ENCODE data around the gene KIAA0319L.
A peak's percentile ranks its signal among the peaks of the same experiment; 100 is the strongest.
"Not testable (repeated sequence)": the region's sequence is repeated elsewhere in the genome, so short reads cannot be mapped to it uniquely, and the experiment has no call there.

The KIAA0319L gene

DNA sequence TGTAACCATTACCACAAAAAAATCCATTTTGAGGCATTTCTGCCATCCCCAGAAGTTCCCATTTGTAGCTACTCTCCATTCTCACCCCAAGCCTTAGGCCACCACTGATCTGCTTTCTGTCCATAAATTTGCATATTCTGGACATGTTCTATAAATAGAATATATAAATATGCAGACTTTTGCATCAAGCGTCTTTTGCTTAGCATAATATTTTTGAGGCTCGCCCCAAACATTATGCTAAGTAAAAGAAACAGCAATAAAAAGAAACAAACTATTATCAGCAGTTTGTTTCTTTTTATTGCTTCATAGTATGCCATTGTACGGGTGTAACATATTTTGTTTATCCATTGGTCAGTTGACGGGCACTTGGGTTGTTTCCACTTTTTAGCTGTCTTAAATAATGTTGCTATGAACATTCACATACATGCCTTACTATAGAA is 23.8 kb upstream of the KIAA0319L start:
- DNase-seq = no peak

GRCh38 chr1:35577071-35577998 is 20.1 kb upstream of the KIAA0319L start:
- DNase-seq = peak; percentile 90

GRCh38 chr1:35576766-35577070 is 19.5 kb upstream of the KIAA0319L start:
- not testable (repeated sequence) for DNase-seq

- no peak for DNase-seq
These were observed 19.0 kb upstream of the KIAA0319L start for GRCh38 chr1:35576061-35576765.

GRCh38 chr1:35575416-35575958 is 18.3 kb upstream of the KIAA0319L start:
- DNase-seq = no peak

DNA sequence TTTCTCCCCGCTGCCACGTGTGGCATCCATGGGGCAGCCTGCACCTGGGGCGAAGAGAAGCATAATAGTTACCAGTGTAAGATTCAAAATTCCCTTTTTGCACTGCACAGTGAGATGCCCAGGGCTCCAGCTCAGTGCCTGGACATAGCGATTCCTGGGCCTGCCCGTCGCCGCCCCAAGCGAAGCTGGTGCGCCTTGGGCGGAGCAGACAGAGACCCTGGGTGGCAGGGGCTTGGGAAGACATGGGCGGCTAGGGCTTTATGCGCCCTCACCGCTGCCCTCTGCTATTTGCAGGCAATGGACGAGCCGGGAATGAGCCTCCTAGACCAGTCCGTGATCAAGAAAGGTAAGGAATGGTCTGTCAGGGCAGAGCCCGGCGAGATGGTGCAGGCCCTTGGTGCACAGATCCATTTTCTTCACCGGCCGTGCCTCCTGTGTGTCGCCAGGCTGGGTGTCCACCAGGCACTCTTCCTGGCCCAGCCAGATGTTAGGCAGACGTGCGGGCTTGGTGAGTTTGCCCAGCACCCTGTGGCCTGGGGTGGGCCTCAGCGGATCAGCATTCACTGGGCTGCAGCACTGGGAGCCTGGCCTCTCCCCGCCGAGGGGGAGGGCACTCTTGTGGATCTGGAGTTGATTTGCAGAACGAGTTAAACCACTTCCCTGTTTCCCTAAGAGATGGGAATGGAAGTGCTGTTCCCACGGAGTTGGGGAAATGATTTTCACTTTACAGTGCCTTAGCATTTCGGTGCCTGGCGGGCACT is 17.6 kb upstream of the KIAA0319L start:
- DNase-seq = no peak

GRCh38 chr1:35574125-35574654 is 17.0 kb upstream of the KIAA0319L start:
- no peak for DNase-seq

DNA sequence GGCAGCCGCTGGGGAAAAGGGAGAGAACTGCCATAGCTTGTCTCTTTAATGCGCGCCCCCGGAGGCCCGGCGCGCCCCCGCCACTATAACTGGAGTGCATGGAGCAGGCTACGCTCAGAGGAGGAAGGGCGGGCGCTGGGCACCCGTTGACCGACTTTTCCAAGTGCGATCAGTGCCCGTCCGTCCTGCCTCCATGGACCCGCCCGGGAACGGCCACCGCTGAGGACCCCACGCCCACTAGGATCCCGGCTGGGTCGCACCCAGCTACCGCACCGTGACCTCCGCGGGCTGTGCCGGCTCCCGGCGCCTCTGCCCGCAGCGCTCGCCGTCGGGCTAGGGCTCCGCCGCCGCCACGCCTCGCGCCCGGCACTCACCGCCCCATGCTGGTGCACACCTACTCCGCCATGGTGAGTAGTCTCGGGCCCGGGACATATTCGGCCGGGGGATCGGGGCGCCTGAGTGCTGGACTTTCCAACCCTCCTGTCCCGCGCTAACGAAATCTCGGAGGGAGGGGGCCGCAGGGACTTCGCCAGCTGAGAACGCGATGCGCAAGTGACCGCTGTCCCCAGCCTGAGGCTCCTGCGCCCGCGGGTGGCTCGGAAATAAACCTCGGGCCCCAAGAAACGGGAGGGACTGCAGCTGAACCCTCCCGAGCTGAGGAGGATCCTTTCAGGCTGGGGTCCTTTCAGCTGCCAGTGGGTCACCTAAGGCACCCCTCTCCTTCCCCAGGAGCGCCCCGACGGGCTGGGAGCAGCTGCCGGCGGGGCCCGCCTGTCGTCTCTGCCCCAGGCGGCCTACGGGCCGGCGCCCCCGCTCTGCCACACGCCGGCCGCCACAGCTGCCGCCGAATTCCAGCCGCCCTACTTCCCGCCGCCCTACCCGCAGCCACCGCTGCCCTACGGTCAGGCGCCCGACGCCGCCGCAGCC is 16.3 kb upstream of the KIAA0319L start, which contains the start of gene TFAP2E:
Gene TFAP2E, plus strand, starts transcription at position 117 of the 927 bp plus-strand sequence. Its CDS starts 264 bp downstream, at position 381.
- DNase-seq = no peak

DNA sequence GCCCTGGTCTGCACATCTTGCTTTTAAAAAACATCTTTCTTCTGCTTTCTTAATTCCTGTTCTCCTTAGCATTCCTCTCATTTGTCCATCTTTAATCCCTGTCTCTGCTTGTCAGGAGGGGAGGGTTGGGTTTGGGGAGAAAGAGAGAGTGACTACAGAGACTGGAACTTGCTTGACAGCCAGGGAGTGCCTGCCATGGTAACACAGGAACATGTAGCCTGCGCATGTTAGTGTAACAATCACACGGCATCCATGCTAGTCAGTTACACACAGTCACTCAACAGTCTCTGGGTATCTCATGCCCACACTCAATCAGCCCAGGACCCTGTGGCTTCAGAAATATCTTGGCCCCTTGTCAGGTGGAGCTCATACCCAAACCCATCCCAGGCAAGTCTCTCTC is 15.1 kb upstream of the KIAA0319L start:
- no peak for DNase-seq

- DNase-seq = no peak
These were observed 14.1 kb upstream of the KIAA0319L start for GRCh38 chr1:35571263-35571662.

- no peak for DNase-seq
These were observed 13.5 kb upstream of the KIAA0319L start for GRCh38 chr1:35570589-35571137.

DNA sequence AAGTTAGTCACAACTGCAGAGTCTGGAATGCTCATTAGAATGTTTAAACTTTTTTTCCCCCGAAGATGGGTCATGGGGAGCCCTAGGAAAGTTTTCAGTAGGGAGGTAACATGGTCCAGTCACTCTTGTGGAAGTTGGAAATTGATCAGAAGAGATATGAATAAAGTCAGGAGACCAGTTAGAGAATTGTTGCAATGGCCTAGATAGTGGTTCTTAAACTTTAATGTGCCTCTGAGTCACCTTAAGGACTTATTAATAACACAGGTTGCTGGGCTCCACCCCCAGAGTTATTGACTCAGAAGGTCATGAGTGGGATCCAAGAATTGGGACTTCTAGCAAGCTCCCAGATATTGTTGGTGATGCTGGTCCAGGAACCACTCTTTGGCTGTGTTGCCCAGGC is 12.7 kb upstream of the KIAA0319L start:
- DNase-seq = no peak

GRCh38 chr1:35568975-35569395 is 11.8 kb upstream of the KIAA0319L start:
- DNase-seq = peak; percentile 60

DNA sequence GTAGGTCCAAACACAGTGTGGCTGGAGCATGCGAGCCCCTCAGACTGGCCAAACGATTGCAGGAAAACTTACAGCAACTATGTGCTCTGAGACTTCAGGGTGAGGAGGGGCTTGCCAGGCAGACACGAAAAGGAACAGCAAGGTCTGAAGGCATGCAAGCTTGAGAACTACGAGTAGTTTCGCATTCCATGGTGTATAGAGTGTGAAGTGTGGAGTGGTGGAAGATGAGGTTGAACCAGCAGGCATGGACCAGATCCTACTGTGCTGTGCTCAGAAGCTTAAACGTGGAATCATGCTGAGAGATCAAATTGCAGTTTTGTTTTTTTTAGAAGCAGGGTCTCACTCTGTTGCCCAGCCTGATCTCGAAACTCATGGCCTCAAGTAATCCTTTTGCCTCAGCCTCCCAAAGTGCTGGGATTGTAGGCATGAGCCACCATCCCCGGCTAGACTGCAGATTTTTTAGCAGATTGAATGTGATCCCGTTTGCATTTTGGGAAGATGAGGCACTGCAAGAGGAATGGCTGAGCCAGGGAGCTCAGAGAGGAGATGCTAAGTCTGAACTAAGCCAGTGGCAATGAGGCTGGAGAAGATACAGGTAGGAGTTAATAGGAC is 10.8 kb upstream of the KIAA0319L start:
- no peak for DNase-seq

DNA sequence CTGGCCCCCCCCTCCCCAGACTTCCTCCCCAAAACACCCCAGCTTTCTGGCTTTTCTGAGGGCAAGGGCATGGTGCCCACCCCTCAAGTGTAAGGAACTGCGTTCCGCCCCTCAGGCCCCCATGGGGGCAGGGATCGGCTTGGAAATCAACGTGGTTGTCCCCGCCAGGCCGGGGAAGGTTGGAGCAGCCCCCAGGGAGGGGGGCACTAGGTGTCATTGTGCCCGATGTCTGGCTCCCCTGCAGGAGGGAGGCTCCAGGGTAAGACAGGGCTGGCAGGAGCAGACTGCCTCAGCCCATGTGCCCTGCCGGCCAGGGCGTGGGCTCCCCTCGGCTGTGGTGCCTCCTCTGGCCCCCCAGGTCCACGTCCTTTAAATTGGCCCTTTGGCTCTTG is 8.5 kb upstream of the KIAA0319L start:
- no peak for DNase-seq

DNA sequence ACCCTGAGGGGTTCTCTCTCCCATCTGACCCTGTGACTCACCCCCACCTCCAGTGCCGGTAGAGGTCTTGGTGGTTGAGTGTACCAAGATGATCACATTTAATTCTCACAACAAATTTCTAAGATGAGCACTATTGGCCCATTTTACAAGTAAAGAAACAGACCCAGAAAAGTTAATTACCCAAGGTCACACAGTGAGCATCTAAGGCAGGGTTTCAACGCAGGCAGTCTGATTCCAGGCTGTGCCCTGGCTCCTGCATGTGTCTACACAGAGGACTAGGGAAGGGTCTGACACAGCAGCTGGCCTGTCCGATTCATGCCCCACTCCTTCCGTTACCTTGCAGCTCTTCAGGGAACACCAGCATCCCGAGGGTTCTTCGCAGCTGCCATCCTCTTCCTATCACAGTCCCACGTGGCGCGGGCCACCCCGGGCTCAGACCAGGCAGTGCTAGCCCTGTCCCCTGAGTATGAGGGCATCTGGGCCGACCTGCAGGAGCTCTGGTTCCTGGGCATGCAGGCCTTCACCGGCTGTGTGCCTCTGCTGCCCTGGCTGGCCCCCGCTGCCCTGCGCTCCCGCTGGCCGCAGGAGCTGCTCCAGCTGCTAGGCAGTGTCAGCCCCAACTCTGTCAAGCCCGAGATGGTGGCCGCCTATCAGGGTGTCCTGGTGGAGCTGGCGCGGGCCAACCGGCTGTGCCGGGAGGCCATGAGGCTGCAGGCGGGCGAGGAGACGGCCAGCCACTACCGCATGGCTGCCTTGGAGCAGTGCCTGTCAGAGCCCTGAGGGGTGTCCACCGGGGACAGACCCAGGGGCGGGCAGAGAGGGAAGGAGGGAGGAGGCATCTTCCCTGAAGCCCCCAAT is 7.9 kb upstream of the KIAA0319L start:
- no peak for DNase-seq

GRCh38 chr1:35564037-35564883 is 7.1 kb upstream of the KIAA0319L start:
- peak; percentile 54 for DNase-seq

GRCh38 chr1:35563166-35563565 is 6.0 kb upstream of the KIAA0319L start:
- DNase-seq = no peak

Measured in GDM1 (cell line).